ENCODE results near the gene RTKN2. TPM values are rescaled to one million over a fixed set of nuclear protein-coding genes. Genes with fewer than 3 reads are reported as not detected.
"Not testable (repeated sequence)": the region's sequence is repeated elsewhere in the genome, so short reads cannot be mapped to it uniquely, and the experiment has no call there.

The RTKN2 gene
- total RNA-seq, 1 experiment from 2014 or later, result 20.2 TPM

DNA sequence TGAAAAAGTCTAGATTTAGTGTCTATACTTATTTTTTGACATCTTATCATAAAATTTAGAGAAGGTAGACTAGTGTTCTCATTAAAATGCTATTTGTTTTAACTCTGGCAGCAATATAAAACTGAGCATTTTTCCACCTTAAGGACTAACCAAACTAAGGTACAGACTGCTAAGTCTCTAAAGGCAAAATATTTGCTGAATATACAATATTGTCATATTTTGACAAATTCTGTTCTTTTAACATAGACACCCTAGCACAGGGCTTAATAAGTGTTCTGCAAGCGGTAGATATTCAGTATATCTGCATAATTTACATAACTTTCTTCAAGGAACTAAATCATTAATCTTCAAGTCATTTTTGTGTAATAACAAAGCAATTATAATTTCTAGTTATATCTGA is 8.6 kb downstream of the RTKN2 start:
- DNase-seq (ENCODE audit: low spot score), result no peak

- no peak for DNase-seq (ENCODE audit: low spot score)
These were observed 9.2 kb downstream of the RTKN2 start for GRCh38 chr10:62259456-62259855.

DNA sequence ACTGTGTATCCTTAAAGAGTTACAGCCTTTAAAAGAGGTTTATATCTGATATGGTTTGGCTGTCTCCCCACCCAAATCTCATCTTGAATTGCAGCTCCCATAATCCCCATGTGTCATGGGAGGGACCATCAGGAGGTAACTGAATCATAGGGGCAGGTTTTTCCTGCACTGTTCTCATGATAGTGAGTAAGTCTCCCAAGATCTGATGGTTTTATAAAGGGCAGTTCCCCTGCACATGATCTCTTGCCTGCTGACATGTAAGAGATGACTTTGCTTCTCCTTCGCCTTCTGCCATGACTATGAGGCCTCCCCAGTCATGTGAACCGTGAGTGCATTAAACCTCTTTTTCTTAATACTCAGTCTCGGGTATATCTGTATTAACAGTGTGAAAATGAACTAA is 9.7 kb downstream of the RTKN2 start:
- DNase-seq (ENCODE audit: low spot score), result peak; percentile 18

DNA sequence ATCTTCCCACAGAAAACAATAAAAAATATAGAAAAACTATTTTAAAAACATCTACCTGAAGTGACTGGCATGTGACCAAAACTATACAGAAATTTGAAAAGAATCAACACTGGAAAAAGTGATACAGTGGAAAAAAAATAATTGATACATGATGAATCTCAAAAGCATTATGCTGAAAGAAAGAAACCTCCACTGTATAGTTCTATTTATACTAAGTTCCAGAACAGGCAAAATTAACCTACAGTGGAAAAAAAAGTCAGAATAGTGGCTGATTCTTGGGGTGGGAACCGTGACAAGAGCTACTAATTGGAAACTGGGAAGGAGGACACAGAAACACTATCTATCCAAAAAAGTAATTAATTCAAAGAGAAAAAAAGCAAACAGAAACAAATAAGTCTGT is 14.9 kb downstream of the RTKN2 start:
- no peak for DNase-seq (ENCODE audit: low spot score)

DNA sequence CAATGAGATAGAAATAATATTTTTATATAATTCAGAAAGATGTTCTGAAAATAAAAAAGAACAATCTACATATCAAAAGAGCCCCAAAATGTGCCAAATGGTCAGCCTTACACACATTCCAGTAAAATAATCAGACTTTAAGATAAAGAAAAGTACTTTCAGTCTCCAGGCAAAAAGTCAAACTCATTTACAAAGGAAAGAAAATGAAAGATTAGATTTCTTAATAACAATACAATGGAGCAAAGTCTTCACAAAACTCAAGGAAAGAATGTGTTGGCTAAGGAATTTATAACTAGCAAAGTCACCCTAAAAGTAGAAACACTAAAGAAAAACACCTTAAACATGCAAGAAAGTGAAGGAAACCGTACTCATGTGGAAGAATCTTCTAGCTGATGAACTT is 16.6 kb downstream of the RTKN2 start:
- DNase-seq (ENCODE audit: low spot score), result no peak

GRCh38 chr10:62250594-62251198 is 17.9 kb downstream of the RTKN2 start:
- DNase-seq (ENCODE audit: low spot score), result peak; percentile 94

DNA sequence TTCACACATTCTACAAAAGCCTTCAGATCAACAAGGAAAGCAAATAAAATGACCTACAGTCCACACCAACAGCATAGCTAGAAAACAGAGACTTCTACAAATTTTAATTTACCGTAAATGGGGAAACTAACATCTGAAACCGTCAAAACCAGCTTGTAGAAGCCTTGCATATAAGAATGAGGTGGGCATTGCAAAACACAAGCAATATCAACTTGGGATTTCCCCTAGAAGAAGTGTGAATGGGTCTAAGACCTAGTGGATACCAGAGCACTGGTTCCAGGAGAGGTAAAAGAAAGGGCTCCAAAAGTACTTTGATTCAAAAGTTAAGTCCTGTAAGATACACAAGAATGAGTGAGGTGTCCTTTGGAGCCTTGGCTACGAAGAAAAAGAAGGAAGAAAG is 18.7 kb downstream of the RTKN2 start:
- no peak for DNase-seq (ENCODE audit: low spot score)

GRCh38 chr10:62248465-62248864 is 20.2 kb downstream of the RTKN2 start:
- DNase-seq (ENCODE audit: low spot score), result no peak

DNA sequence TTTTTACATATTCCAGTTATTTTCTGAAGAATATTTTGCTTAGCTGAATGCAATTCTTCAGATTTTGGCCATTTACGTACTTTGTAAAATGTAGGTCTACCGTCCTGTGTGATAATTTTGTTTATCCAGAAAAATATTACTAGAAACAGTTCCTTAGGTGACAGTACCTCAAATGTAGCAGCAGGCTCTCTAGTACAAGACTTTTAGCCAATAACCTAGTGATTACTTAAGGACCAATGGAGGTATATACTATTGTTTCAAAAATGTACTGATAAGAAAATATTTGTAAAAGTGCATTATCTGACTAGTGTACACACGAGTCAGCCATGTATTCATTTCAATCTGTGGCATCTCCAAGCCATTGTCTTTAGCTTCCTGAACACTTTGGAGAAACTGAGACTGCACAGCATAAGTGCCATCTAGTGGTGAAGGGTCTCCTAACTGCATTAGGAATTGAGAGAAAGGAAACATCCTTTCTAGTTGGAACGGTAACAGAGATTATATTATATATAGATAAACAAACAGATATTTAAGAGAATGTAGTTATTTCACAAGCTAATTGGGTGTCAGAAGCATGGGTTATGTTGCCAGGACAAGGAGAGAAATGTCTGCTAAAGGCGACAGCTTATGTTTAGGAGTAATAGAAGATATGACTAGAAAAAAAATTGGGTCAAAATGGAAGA is 23.7 kb downstream of the RTKN2 start:
- peak; percentile 64 for DNase-seq (ENCODE audit: low spot score)

DNA sequence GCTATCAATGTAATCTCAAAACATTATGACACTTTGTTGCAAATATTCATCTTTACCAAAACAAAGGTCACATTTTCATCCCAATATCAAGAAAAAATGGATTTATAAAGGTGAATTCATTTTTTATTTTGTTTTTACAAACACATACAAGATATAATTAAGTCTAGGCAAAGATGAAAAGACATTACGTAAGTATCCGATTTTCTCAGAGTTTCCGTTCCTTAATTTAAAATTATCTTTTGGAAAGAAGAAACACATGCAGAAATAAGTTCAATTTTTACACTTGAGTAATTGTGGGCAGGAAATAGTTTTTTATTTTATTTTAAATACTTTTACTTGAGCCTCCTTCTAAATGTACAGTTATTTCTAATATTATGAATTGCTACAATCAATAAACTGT is 24.6 kb downstream of the RTKN2 start:
- DNase-seq (ENCODE audit: low spot score), result no peak

- no peak for DNase-seq (ENCODE audit: low spot score)
These were observed 25.0 kb downstream of the RTKN2 start for GRCh38 chr10:62243647-62243997.

- DNase-seq (ENCODE audit: low spot score), result peak; percentile 86
These were observed 25.5 kb downstream of the RTKN2 start for GRCh38 chr10:62242965-62243646.

GRCh38 chr10:62241521-62241920 is 27.1 kb downstream of the RTKN2 start:
- not testable (repeated sequence) for DNase-seq (ENCODE audit: low spot score)

- no peak for DNase-seq (ENCODE audit: low spot score)
These were observed 28.6 kb downstream of the RTKN2 start for GRCh38 chr10:62239994-62240393.

- DNase-seq (ENCODE audit: low spot score), result no peak
These were observed 29.8 kb downstream of the RTKN2 start for GRCh38 chr10:62238880-62239279.

DNA sequence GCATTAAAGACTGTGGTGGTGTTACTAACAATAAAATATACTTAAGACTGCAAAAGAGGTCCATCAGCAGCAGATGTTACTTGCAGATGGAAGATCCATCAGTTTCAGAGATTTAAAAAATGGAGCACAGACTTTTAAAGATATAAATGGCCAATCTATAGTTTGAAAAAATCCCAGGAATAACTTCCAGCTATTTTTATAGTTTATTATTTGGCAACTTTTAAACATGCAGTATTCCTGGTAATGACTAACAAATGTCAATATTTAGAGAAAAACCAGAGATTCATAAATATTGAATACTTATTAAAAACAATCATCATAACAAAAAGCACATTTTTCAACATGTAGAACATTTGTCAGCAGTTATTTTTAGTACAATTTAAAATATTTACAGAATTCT is 30.7 kb downstream of the RTKN2 start:
- DNase-seq (ENCODE audit: low spot score), result no peak

GRCh38 chr10:62237506-62237905 is 31.1 kb downstream of the RTKN2 start:
- DNase-seq (ENCODE audit: low spot score), result no peak

GRCh38 chr10:62234077-62234605 is 34.5 kb downstream of the RTKN2 start:
- no peak for DNase-seq (ENCODE audit: low spot score)

DNA sequence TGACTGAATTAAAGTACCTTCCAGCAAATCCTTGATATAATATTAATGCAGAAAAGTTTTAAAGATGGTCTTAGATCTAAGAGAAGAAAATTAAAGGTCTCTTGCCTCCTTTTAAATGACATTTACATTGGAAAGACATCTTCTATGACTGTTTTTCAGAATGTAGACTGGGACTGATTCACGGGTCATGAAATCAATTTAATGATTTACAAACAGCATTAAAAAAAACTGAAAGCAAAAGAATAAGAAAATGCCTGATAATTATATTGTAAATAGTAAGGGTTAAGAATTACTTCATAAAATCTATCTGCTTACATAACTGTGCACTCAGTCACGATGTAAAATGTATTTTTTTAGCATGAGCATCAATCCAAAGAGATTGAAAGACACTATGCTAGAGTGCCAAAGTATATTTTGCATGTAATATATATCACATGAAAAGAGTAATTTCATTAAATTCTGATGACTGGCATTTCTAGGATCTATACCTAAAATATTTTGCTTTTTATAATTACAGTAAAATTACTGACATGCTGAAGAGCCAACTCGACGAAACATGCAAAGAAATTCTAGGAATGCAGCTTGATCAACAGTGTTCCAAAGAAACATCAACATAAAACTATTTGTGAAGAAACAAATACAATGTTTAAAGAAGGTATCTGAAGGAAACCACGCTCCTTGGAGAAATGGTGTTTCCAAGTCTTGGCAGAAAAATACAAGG is 35.1 kb downstream of the RTKN2 start:
- DNase-seq (ENCODE audit: low spot score), result no peak

GRCh38 chr10:62231805-62232204 is 36.8 kb downstream of the RTKN2 start:
- no peak for DNase-seq (ENCODE audit: low spot score)

GRCh38 chr10:62231371-62231770 is 37.3 kb downstream of the RTKN2 start:
- DNase-seq (ENCODE audit: low spot score), result peak; percentile 83

DNA sequence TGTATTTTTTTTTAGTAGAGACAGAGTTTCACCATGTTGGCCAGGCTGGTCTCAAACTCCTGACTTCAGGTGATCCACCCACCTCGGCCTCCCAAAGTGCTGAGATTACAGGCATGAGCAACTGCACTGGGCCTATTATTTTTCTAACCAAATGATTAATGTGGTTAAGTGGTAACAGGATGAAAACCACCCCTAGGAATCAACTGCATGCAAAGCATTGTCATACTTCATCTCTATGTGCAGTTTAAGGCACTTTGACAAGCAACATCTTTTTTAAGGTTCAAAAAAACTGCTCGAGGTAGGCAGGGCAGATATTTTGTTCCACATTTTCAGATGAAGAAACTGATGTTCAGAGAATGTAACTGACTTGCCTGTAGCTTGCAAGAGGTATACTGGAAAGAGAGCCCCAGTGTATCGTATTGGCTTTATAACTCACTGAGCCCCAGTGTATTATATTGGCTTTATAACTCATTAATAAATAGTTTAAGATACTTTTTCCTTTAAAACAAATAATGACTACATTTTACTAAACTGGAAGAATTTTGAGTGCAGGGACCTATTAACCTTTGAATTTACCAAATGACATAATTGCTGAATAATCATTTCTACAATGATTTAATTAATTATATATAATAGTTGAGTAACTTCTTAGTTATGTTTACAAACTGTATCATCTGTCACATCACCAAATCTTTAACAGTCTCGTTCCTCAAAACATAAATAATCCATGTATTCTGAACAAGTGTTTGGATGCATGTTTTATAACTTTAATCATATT is 38.1 kb downstream of the RTKN2 start:
- DNase-seq (ENCODE audit: low spot score), result peak; percentile 57

Data from A172 (cell line).